HepG2 (cell line): ENCODE data around the gene RHBDF2. TPM values are rescaled to one million over a fixed set of nuclear protein-coding genes. Genes with fewer than 3 reads are reported as not detected.

Source experiments
- ATF3 ChIP-seq: sonication (generic); formaldehyde crosslinking; IDR thresholded peaks from 2 replicates; pipeline ENCODE4 v1.4.0; 2020; ENCODE audit warnings: missing genetic modification reagents
- BCLAF1 ChIP-seq: fragments of 450-650 bp; IDR thresholded peaks from 2 replicates; pipeline ENCODE4 v1.6.1; 2017; ENCODE audit warnings: mild to moderate bottlenecking
- CBX5 ChIP-seq: sonication (generic); formaldehyde crosslinking; IDR thresholded peaks from 2 replicates; pipeline ENCODE4 v1.4.0; 2020; ENCODE audit warnings: missing genetic modification reagents, borderline replicate concordance
- CEBPB ChIP-seq: IDR thresholded peaks from 2 replicates; pipeline ENCODE4 v1.6.1; 2011; ENCODE audit warnings: low read depth, low read length, improper control_type of control experiment, borderline replicate concordance
- CEBPG ChIP-seq: IDR thresholded peaks from 2 replicates; pipeline ENCODE4 v1.6.1; 2016
- CHD4 ChIP-seq: fragments of 200-600 bp; sonication (generic); IDR thresholded peaks from 2 replicates; pipeline ENCODE4 v1.7.0; 2017; ENCODE audit warnings: mild to moderate bottlenecking, low read length, borderline replicate concordance
- JUND ChIP-seq: sonication (generic); formaldehyde crosslinking; IDR thresholded peaks from 2 replicates; pipeline ENCODE4 v1.8.0; 2022; ENCODE audit warnings: mild to moderate bottlenecking, missing genetic modification reagents
- KDM1A ChIP-seq: IDR thresholded peaks from 2 replicates; pipeline ENCODE4 v1.6.1; 2016; ENCODE audit warnings: missing compliant biosample characterization
- KLF15 ChIP-seq: sonication (generic); formaldehyde crosslinking; IDR thresholded peaks from 2 replicates; pipeline ENCODE4 v1.8.1; 2023; ENCODE audit warnings: borderline replicate concordance, mild to moderate bottlenecking, inconsistent platforms, missing genetic modification reagents, mixed read lengths
- LCORL ChIP-seq, 2 experiments: fragments of 450-650 bp in 1 of 2; sonication (generic) in 1 of 2; formaldehyde crosslinking in 1 of 2; IDR thresholded peaks; 2 replicates each; pipeline versions ENCODE4 v1.5.0 to v1.6.1; 2017 to 2020; ENCODE audit warnings: antibody characterized with exemption in 1 of 2, missing genetic modification reagents in 1 of 2
- MED8 ChIP-seq: sonication (generic); formaldehyde crosslinking; IDR thresholded peaks from 2 replicates; pipeline ENCODE4 v1.8.1; 2023; ENCODE audit warnings: mild to moderate bottlenecking, missing genetic modification reagents; ENCODE audit not compliant: insufficient replicate concordance
- RARA ChIP-seq: IDR thresholded peaks from 2 replicates; pipeline ENCODE4 v1.6.1; 2016; ENCODE audit warnings: missing genetic modification reagents, missing compliant biosample characterization
- RERE ChIP-seq: IDR thresholded peaks from 2 replicates; pipeline ENCODE4 v1.6.1; 2016; ENCODE audit warnings: low read depth, missing genetic modification reagents, missing compliant biosample characterization
- SCMH1 ChIP-seq: sonication (generic); formaldehyde crosslinking; IDR thresholded peaks from 2 replicates; pipeline ENCODE4 v1.9.0; 2021; ENCODE audit warnings: missing genetic modification reagents, mild to moderate bottlenecking, borderline replicate concordance
- TBL1XR1 ChIP-seq: fragments of 150-350 bp; IDR thresholded peaks from 2 replicates; pipeline ENCODE4 v1.6.1; 2014; ENCODE audit warnings: borderline replicate concordance, low read length; ENCODE audit not compliant: partially characterized antibody
- TEAD2 ChIP-seq: sonication (generic); formaldehyde crosslinking; IDR thresholded peaks from 2 replicates; pipeline ENCODE4 v1.9.0; 2021; ENCODE audit warnings: missing genetic modification reagents
- ZNF513 ChIP-seq: sonication (generic); formaldehyde crosslinking; conservative IDR thresholded peaks from 2 replicates; pipeline ENCODE4 v1.5.0; 2020; ENCODE audit warnings: missing genetic modification reagents
- ZNF543 ChIP-seq: sonication (generic); formaldehyde crosslinking; IDR thresholded peaks from 2 replicates; pipeline ENCODE4 v1.4.0; 2020; ENCODE audit warnings: mild to moderate bottlenecking, missing genetic modification reagents
- ZNF629 ChIP-seq: sonication (generic); formaldehyde crosslinking; conservative IDR thresholded peaks from 2 replicates; pipeline ENCODE4 v1.5.0; 2020; ENCODE audit warnings: missing genetic modification reagents
- polyA plus RNA-seq, 8 experiments: library from polyadenylated mRNA; depleted of rRNA in 3 of 8; stranded (reverse) in 7 of 8; unstranded in 1 of 8; fragments of >200 nt; fragmentation: Illumina TruSeq in 4 of 8; extraction: Trizol in 4 of 8; gene quantifications; 2 replicates each; pipeline versions ENCODE4 v1.2.1 to v1.2.3, GENCODE V29; 2011 to 2016; ENCODE audit warnings: low read depth in 4 of 8, missing spikeins in 1 of 8, mixed read lengths in 1 of 8; ENCODE audit not compliant: insufficient read depth in 1 of 8
- total RNA-seq, 5 experiments: library from RNA; depleted of rRNA; stranded (reverse); fragments of >200 nt; fragmentation: Illumina TruSeq; extraction: Trizol; gene quantifications; 2 replicates each; pipeline ENCODE4 v1.2.3, GENCODE V29; 2016; ENCODE audit warnings: low read depth in 1 of 5

The RHBDF2 gene
- total and polyA plus RNA-seq, 2 of the 13 experiments (the other 11 are each of a cell fraction or from before 2014, with no cell fraction given): 7.8 to 24.2 TPM

- TF ChIP-seq RERE (CRISPR knock-in tag): no peak
- peak; percentile 6; the same call in 1 of the 2 replicates for TF ChIP-seq ZNF543
- TF ChIP-seq CEBPG: peak; percentile 36; the same call in 1 of the 2 replicates
- peak; percentile 61; the same call in 1 of the 2 replicates for TF ChIP-seq RARA (CRISPR knock-in tag)
- no peak for TF ChIP-seq KLF15 (CRISPR knock-in tag)
- TF ChIP-seq ZNF629: peak; percentile 99
- TF ChIP-seq CHD4: peak; percentile 85; the same call in 1 of the 2 replicates
- no peak for TF ChIP-seq ATF3 (CRISPR knock-in tag)
- TF ChIP-seq JUND: no peak
- TF ChIP-seq ZNF513 (CRISPR knock-in tag): no peak
- TF ChIP-seq KDM1A (CRISPR knock-in tag): peak; percentile 86
- no peak for TF ChIP-seq TBL1XR1
- TF ChIP-seq SCMH1 (CRISPR knock-in tag): no peak
- peak; percentile 2; the same call in 1 of the 2 replicates for TF ChIP-seq CEBPB
- no peak for TF ChIP-seq TEAD2 (CRISPR knock-in tag)
- TF ChIP-seq LCORL (IDR thresholded peaks at IDR 0.05): no peak
- 0 out of 2 replicates have a peak, but pooled peaks have one; percentile 3 for TF ChIP-seq LCORL (CRISPR knock-in tag; IDR thresholded peaks at IDR 0.05)
- TF ChIP-seq MED8 (CRISPR knock-in tag): peak; percentile 5
- no peak for TF ChIP-seq BCLAF1
- TF ChIP-seq CBX5 (CRISPR knock-in tag): no peak
Measured at GRCh38 chr17:76502341-76503211, 1.4 kb upstream of the RHBDF2 start (continued).
